ENCODE data around the gene AKIRIN2. TPM values are rescaled to one million over a fixed set of nuclear protein-coding genes. Genes with fewer than 3 reads are reported as not detected.

Gene AKIRIN2
- total and polyA plus RNA-seq, 4 donors = 11.0 to 18.8 (median 14.4) TPM

GRCh38 chr6:87656857-87657256 is 45.2 kb downstream of the AKIRIN2 start (continued):
- no peak for TF ChIP-seq CTCF (IDR thresholded peaks at IDR 0.05; ENCODE audit: low read depth, low read length, missing input control)
- TF ChIP-seq FOXA2 (IDR thresholded peaks at IDR 0.05) = no peak
- TF ChIP-seq RAD21 (IDR thresholded peaks at IDR 0.05) = no peak
- no peak for TF ChIP-seq JUND (IDR thresholded peaks at IDR 0.05)

- Histone ChIP-seq H3K36me3 (ENCODE audit: control insufficient read depth in 4 of 4, insufficient read depth in 3 of 4, low read depth in 1 of 4, low read length in 3 of 4) (peaks cover 0 to 6% (median 4%) of the 10 kb centered on the region in 4 donors), H3K9ac (ENCODE audit: low read depth in 1 of 2, low read length in 2 of 2) (no peak overlapping the region), H3K4me1 (ENCODE audit: control insufficient read depth in 4 of 4, insufficient read depth in 4 of 4, low read length in 3 of 4) (peaks cover 0 to 2% (median 0%) of the 10 kb centered on the region in 4 donors), H3K4me3 (ENCODE audit: low read depth in 1 of 3, low read length in 3 of 3) (no peak overlapping the region), H3K27ac (ENCODE audit: low read depth in 1 of 2, low read length in 2 of 2) (no peak overlapping the region), H3K9me3 (ENCODE audit: control insufficient read depth in 4 of 4, low read length in 3 of 4) (no peaks in the 10 kb centered on the region), H3K27me3 (ENCODE audit: control insufficient read depth in 4 of 4, insufficient read depth in 4 of 4, low read length in 3 of 4) (no peaks in the 10 kb centered on the region)
- TF ChIP-seq FOXA2 (IDR thresholded peaks at IDR 0.05) (no peak), REST (IDR thresholded peaks at IDR 0.05) (no peak), FOXA1 (IDR thresholded peaks at IDR 0.05) (no peak), TAF1 (conservative IDR thresholded peaks at IDR 0.05) (no peak), YY1 (IDR thresholded peaks at IDR 0.05) (no peak), SP1 (IDR thresholded peaks at IDR 0.05) (no peak), JUND (IDR thresholded peaks at IDR 0.05) (no peak), GABPA (IDR thresholded peaks at IDR 0.05 in 1 of 2, conservative IDR thresholded peaks at IDR 0.05 in 1 of 2) (no peak), EGR1 (IDR thresholded peaks at IDR 0.05; ENCODE audit: low read depth in 2 of 2) (no peak), NR2F2 (IDR thresholded peaks at IDR 0.05) (no peak), HNF4A (conservative IDR thresholded peaks at IDR 0.05) (no peak), ZBTB33 (IDR thresholded peaks at IDR 0.05) (no peak), CTCF (IDR thresholded peaks at IDR 0.05; ENCODE audit: low read depth, low read length, missing input control) (no peak)
- DNase-seq (ENCODE audit: low spot score) = no peak
Measured at GRCh38 chr6:87655824-87656223, 46.2 kb downstream of the AKIRIN2 start.
